Sigmoid colon (tissue), 7 donors: ENCODE measurements around the gene SULT1A2. TPM values are rescaled to one million over a fixed set of nuclear protein-coding genes. Genes with fewer than 3 reads are reported as not detected.
"Not testable (repeated sequence)": the region's sequence is repeated elsewhere in the genome, so short reads cannot be mapped to it uniquely, and the experiment has no call there.

Experiments
- DNase-seq: peaks from one replicate; pipeline ENCODE4 v3.0.0-alpha.2; 2019
- H3K27ac ChIP-seq, 4 donors: fragments of 200-600 bp; sonication (generic); one replicate each; pipeline ENCODE4 v1.5.1; 2016 to 2019; ENCODE audit warnings: mild to moderate bottlenecking in 1 of 4
- H3K27me3 ChIP-seq, 3 donors: fragments of 200-600 bp; sonication (generic); one replicate each; pipeline ENCODE4 v1.5.1; 2019; ENCODE audit warnings: mild to moderate bottlenecking in 1 of 3
- H3K36me3 ChIP-seq, 4 donors: fragments of 200-600 bp; sonication (generic); one replicate each; pipeline ENCODE4 v1.5.1; 2016 to 2019
- H3K4me1 ChIP-seq, 4 donors: fragments of 200-600 bp; sonication (generic); one replicate each; pipeline ENCODE4 v1.5.1; 2017 to 2019
- H3K4me3 ChIP-seq, 4 donors: fragments of 200-600 bp; sonication (generic); one replicate each; pipeline ENCODE4 v1.5.1; 2017 to 2019; ENCODE audit warnings: mild to moderate bottlenecking in 2 of 4, moderate library complexity in 1 of 4
- H3K9me3 ChIP-seq, 4 donors: fragments of 200-600 bp in 3 of 4; sonication (generic) in 3 of 4; one replicate each; pipeline versions ENCODE4 v1.5.1 to v1.6.1; 2013 to 2019
- CTCF ChIP-seq, 4 experiments: fragments of 450-650 bp in 3 of 4; fragments of 200-600 bp in 1 of 4; IDR thresholded peaks; one replicate each; pipeline ENCODE4 v1.5.1; 2016 to 2019; ENCODE audit warnings: antibody characterized with exemption in 4 of 4, mild to moderate bottlenecking in 3 of 4, moderate library complexity in 2 of 4
- EP300 ChIP-seq, 4 donors: sonication (generic); formaldehyde crosslinking; IDR thresholded peaks; one replicate each; pipeline ENCODE4 v1.6.1; 2017; ENCODE audit warnings: antibody characterized with exemption in 4 of 4
- POLR2A ChIP-seq, 2 donors: fragments of 450-650 bp; IDR thresholded peaks; one replicate each; pipeline ENCODE4 v1.6.1; 2016; ENCODE audit warnings: antibody characterized with exemption in 2 of 2, mild to moderate bottlenecking in 2 of 2, moderate library complexity in 2 of 2
- POLR2AphosphoS5 ChIP-seq, 4 donors: sonication (generic); formaldehyde crosslinking; IDR thresholded peaks; one replicate each; pipeline ENCODE4 v1.6.1; 2017; ENCODE audit warnings: antibody characterized with exemption in 4 of 4
- WGBS, 2 donors: extraction: QIAGEN DNeasy Blood & Tissue Kit; methylation state at CpG; one replicate each; pipeline ENCODE4 v1.1.7; 2013; 5-methylcytosine and 5-hydroxymethylcytosine counted together
- intact Hi-C: fragments of 100-400 bp; cut with DNase I; formaldehyde crosslinking; loops from one replicate; pipeline ENCODE4 v1.15.1; 2023
- polyA plus RNA-seq, 3 donors: library from polyadenylated mRNA; stranded (reverse); fragments of 200-250 nt; gene quantifications; one replicate each; pipeline ENCODE4 v1.2.3, GENCODE V29; 2013
- total RNA-seq, 4 donors: library from RNA; depleted of rRNA; stranded (reverse); fragments of >200 nt; gene quantifications; one replicate each; pipeline ENCODE4 v1.1.0, GENCODE V29; 2016
- donor health status: healthy with polysubstance abuse.
- donor health status: Bipolar disorder and iron deficiency.
- donor health status: healthy.

SULT1A2 gene
- total and polyA plus RNA-seq, 7 donors = 0.71 to 101 (median 20.4) TPM; not detected in 2

- 96% methylated on average over 4 of the region's 4 CpGs for WGBS, 2 donors
- TF ChIP-seq CTCF (IDR thresholded peaks at IDR 0.05) (no peak), POLR2A (IDR thresholded peaks at IDR 0.05) (no peak), POLR2AphosphoS5 (IDR thresholded peaks at IDR 0.05) (no peak), EP300 (IDR thresholded peaks at IDR 0.05) (no peak)
- DNase-seq = no peak
- no peaks in the 10 kb centered on the region for H3K27me3 ChIP-seq
- intact Hi-C loops = no loop called here
- peaks cover 0 to 27% (median 22%) of the 10 kb centered on the region in 4 donors for H3K4me1 ChIP-seq
- H3K36me3 ChIP-seq = peaks cover 0 to 2% (median 0%) of the 10 kb centered on the region in 4 donors
- no peak overlapping the region for H3K27ac ChIP-seq
- H3K9me3 ChIP-seq = peaks cover 0 to 4% (median 0%) of the 10 kb centered on the region in 4 donors
- H3K4me3 ChIP-seq = no peak overlapping the region
Measured at GRCh38 chr16:28569968-28570752, 26.7 kb downstream of the SULT1A2 start.

GRCh38 chr16:28569021-28569420 is 27.8 kb downstream of the SULT1A2 start:
- no peak for DNase-seq
- H3K4me3 ChIP-seq = no peak overlapping the region
- no peaks in the 10 kb centered on the region for H3K27me3 ChIP-seq
- no peak for TF ChIP-seq POLR2AphosphoS5 (IDR thresholded peaks at IDR 0.05)
- TF ChIP-seq EP300 (IDR thresholded peaks at IDR 0.05) = no peak
- no peak for TF ChIP-seq CTCF (IDR thresholded peaks at IDR 0.05)
- TF ChIP-seq POLR2A (IDR thresholded peaks at IDR 0.05) = no peak
- intact Hi-C loops = no loop called here
- peaks cover 0 to 5% (median 0%) of the 10 kb centered on the region in 4 donors for H3K36me3 ChIP-seq
- H3K4me1 ChIP-seq = peaks cover 0 to 23% (median 22%) of the 10 kb centered on the region in 4 donors
- WGBS, 2 donors = 91 to 93% methylated on average over 5 of the region's 5 CpGs
- H3K9me3 ChIP-seq = peaks cover 0 to 4% (median 0%) of the 10 kb centered on the region in 4 donors
- H3K27ac ChIP-seq = no peak overlapping the region

- no peaks in the 10 kb centered on the region for H3K27me3 ChIP-seq
- no peak overlapping the region for H3K27ac ChIP-seq
- H3K4me3 ChIP-seq = no peak overlapping the region
- no peak for TF ChIP-seq POLR2AphosphoS5 (IDR thresholded peaks at IDR 0.05)
- TF ChIP-seq POLR2A (IDR thresholded peaks at IDR 0.05) = no peak
- TF ChIP-seq EP300 (IDR thresholded peaks at IDR 0.05) = no peak
- no peak for TF ChIP-seq CTCF (IDR thresholded peaks at IDR 0.05)
- peaks cover 0 to 8% (median 6%) of the 10 kb centered on the region in 4 donors for H3K4me1 ChIP-seq
- WGBS, 2 donors = 95 to 99% methylated on average over 2 of the region's 2 CpGs
- intact Hi-C loops = no loop called here
- peaks cover 0 to 5% (median 0%) of the 10 kb centered on the region in 4 donors for H3K36me3 ChIP-seq
- no peak for DNase-seq
- H3K9me3 ChIP-seq = peaks cover 0 to 4% (median 0%) of the 10 kb centered on the region in 4 donors
Measured at GRCh38 chr16:28567292-28567691, 29.6 kb downstream of the SULT1A2 start.

GRCh38 chr16:28566233-28566925 is 30.5 kb downstream of the SULT1A2 start:
- H3K27ac ChIP-seq, intact Hi-C loops, H3K9me3 ChIP-seq, H3K4me1 ChIP-seq, H3K27me3 ChIP-seq, H3K4me3 ChIP-seq, DNase-seq, H3K36me3 ChIP-seq: not testable (repeated sequence)
- WGBS, 2 donors = 96% methylated on average over 4 of the region's 4 CpGs

- no peaks in the 10 kb centered on the region for H3K27me3 ChIP-seq
- TF ChIP-seq EP300 (IDR thresholded peaks at IDR 0.05) = no peak
- TF ChIP-seq POLR2A (IDR thresholded peaks at IDR 0.05) = no peak
- TF ChIP-seq POLR2AphosphoS5 (IDR thresholded peaks at IDR 0.05) = no peak
- TF ChIP-seq CTCF (IDR thresholded peaks at IDR 0.05) = no peak
- peaks cover 0 to 4% (median 0%) of the 10 kb centered on the region in 4 donors for H3K9me3 ChIP-seq
- no peak for DNase-seq
- peaks cover 0 to 10% (median 0%) of the 10 kb centered on the region in 4 donors for H3K4me1 ChIP-seq
- WGBS, 2 donors = 92 to 93% methylated on average over 6 of the region's 6 CpGs
- intact Hi-C loops = no loop called here
- H3K27ac ChIP-seq = no peak overlapping the region
- peaks cover 0 to 23% (median 1%) of the 10 kb centered on the region in 4 donors for H3K36me3 ChIP-seq
- no peak overlapping the region for H3K4me3 ChIP-seq
Measured at GRCh38 chr16:28563218-28563617, 33.6 kb downstream of the SULT1A2 start.
